ENCODE data around the gene OTUB1. TPM values are rescaled to one million over a fixed set of nuclear protein-coding genes. Genes with fewer than 3 reads are reported as not detected.

Gene OTUB1
- polyA plus RNA-seq (2012; ENCODE audit: insufficient read length, low read depth), result 128 TPM

- TF ChIP-seq SIN3A (IDR thresholded peaks at IDR 0.05; ENCODE audit: borderline replicate concordance, insufficient read depth, low read length), result 0 out of 2 replicates have a peak, but pooled peaks have one; percentile 65
- peak; percentile 97 for TF ChIP-seq TAF1 (IDR thresholded peaks at IDR 0.05; ENCODE audit: borderline replicate concordance, insufficient read depth, low read length)
- TF ChIP-seq FOXP2 (optimal IDR thresholded peaks at IDR 0.05; ENCODE audit: borderline replicate concordance, extremely low read depth, extremely low read length, insufficient read depth), result peak; percentile 87
- no peak; a peak in 1 of 4 replicates for TF ChIP-seq REST (IDR thresholded peaks at IDR 0.05; ENCODE audit: insufficient read depth in 1 of 2, low read depth in 2 of 2, low read length in 2 of 2)
- peak; percentile 84 for TF ChIP-seq POLR2AphosphoS5 (IDR thresholded peaks at IDR 0.05; ENCODE audit: low read depth, low read length)
Measured at GRCh38 chr11:63986156-63986931, at the start of gene OTUB1. OTUB1 (plus strand) TSS chr11:63986438; CDS start chr11:63986457, 19 bp downstream.

- TF ChIP-seq TAF1 (IDR thresholded peaks at IDR 0.05; ENCODE audit: borderline replicate concordance, insufficient read depth, low read length) (no peak), FOXP2 (optimal IDR thresholded peaks at IDR 0.05; ENCODE audit: borderline replicate concordance, extremely low read depth, extremely low read length, insufficient read depth) (no peak), POLR2AphosphoS5 (IDR thresholded peaks at IDR 0.05; ENCODE audit: low read depth, low read length) (no peak), SIN3A (IDR thresholded peaks at IDR 0.05; ENCODE audit: borderline replicate concordance, insufficient read depth, low read length) (no peak), REST (IDR thresholded peaks at IDR 0.05; ENCODE audit: insufficient read depth in 1 of 2, low read depth in 2 of 2, low read length in 2 of 2) (no peak)
Measured at GRCh38 chr11:63937713-63938478, 48.3 kb upstream of the OTUB1 start.

GRCh38 chr11:63938479-63939396, 47.5 kb upstream of the OTUB1 start, which contains the start of gene NAA40:
NAA40 (plus strand) TSS chr11:63939002; CDS start chr11:63939097, 95 bp downstream.
- TF ChIP-seq POLR2AphosphoS5 (IDR thresholded peaks at IDR 0.05; ENCODE audit: low read depth, low read length) (peak; percentile 49; the same call in 1 of the 2 replicates), TAF1 (IDR thresholded peaks at IDR 0.05; ENCODE audit: borderline replicate concordance, insufficient read depth, low read length) (no peak), FOXP2 (optimal IDR thresholded peaks at IDR 0.05; ENCODE audit: borderline replicate concordance, extremely low read depth, extremely low read length, insufficient read depth) (peak; percentile 76), SIN3A (IDR thresholded peaks at IDR 0.05; ENCODE audit: borderline replicate concordance, insufficient read depth, low read length) (peak; percentile 94; the same call in 1 of the 2 replicates)

- TF ChIP-seq TAF1 (IDR thresholded peaks at IDR 0.05; ENCODE audit: borderline replicate concordance, insufficient read depth, low read length), result no peak
- no peak for TF ChIP-seq POLR2AphosphoS5 (IDR thresholded peaks at IDR 0.05; ENCODE audit: low read depth, low read length)
- TF ChIP-seq FOXP2 (optimal IDR thresholded peaks at IDR 0.05; ENCODE audit: borderline replicate concordance, extremely low read depth, extremely low read length, insufficient read depth), result no peak
- no peak for TF ChIP-seq SIN3A (IDR thresholded peaks at IDR 0.05; ENCODE audit: borderline replicate concordance, insufficient read depth, low read length)
- TF ChIP-seq REST (IDR thresholded peaks at IDR 0.05; ENCODE audit: insufficient read depth in 1 of 2, low read depth in 2 of 2, low read length in 2 of 2), result no peak
Measured at GRCh38 chr11:63939397-63939891, 46.8 kb upstream of the OTUB1 start.

Data from PFSK-1 (cell line).